HepG2 (cell line): ENCODE results near the gene SPIN1. TPM values are rescaled to one million over a fixed set of nuclear protein-coding genes. Genes with fewer than 3 reads are reported as not detected.

Experiments
- ATAC-seq: fragments of 200-7000 bp; cut with Tn5 transposase; 3 replicates; pipeline ENCODE4 v1.9.1; 2020; ENCODE audit warnings: mild to moderate bottlenecking, moderate library complexity
- BruUV-seq: library from RNA; stranded (reverse); fragments of 400-500 nt; replicated peaks from 2 replicates; lab custom pipeline; 2021; lab: Mats Ljungman, UMichigan
- CTCF ChIA-PET: fragments of 300-600 bp; formaldehyde crosslinking; extraction: SDS; loops from one replicate; lab custom pipeline; 2021; ENCODE audit warnings: low total read pairs, inconsistent platforms, low intra/inter-chr PET ratio; lab: Yijun Ruan, JAX
- POLR2A ChIA-PET: fragments of 350-600 bp; sonication (Branson Sonifier 250); formaldehyde crosslinking; loops from one replicate; lab custom pipeline; 2020; ENCODE audit warnings: antibody characterized with exemption, inconsistent platforms; lab: Yijun Ruan, JAX
- DNase-seq: peaks from one replicate; pipeline ENCODE4 v3.0.0-alpha.2; 2015; ENCODE audit warnings: low spot score
- FAIRE-seq: peaks from 3 replicates; lab custom pipeline; 2011; peaks lifted over from hg19 to GRCh38; lab: Jason Lieb, UNC
- H2AFZ ChIP-seq: one replicate; pipeline ENCODE4 v1.6.1; 2011; ENCODE audit warnings: low read length, inconsistent platforms
- H3K27ac ChIP-seq: fragments of 300-600 bp; 3 replicates; pipeline ENCODE4 v1.8.0; 2011; ENCODE audit warnings: mixed run types, mild to moderate bottlenecking, mixed read lengths, low read length, inconsistent platforms; ENCODE audit not compliant: insufficient read depth; ENCODE audit errors: extremely low read length
- H3K27me3 ChIP-seq, 2 experiments: fragments of 200-600 bp in 1 of 2; 2 replicates in 1 of 2; 3 replicates in 1 of 2; pipeline versions ENCODE4 v1.6.0 to v1.8.0; 2011; ENCODE audit warnings: low read length in 2 of 2, mild to moderate bottlenecking in 2 of 2, moderate library complexity in 2 of 2, inconsistent platforms in 1 of 2; ENCODE audit not compliant: insufficient read depth in 2 of 2, control insufficient read depth in 1 of 2
- H3K36me3 ChIP-seq, 2 experiments: fragments of 200-600 bp in 1 of 2; replicated peaks in 1 of 2; 2 replicates in 1 of 2; 3 replicates in 1 of 2; pipeline versions ENCODE4 v1.5.1 to v1.8.0; 2011; ENCODE audit warnings: low read length in 2 of 2, inconsistent platforms in 1 of 2; ENCODE audit not compliant: insufficient read depth in 2 of 2, control insufficient read depth in 1 of 2
- H3K4me1 ChIP-seq: 2 replicates; pipeline ENCODE4 v1.5.1; 2012; ENCODE audit warnings: low read length, inconsistent platforms; ENCODE audit not compliant: insufficient read depth
- H3K4me2 ChIP-seq: 2 replicates; pipeline ENCODE4 v1.6.0; 2011; ENCODE audit warnings: low read depth, low read length, inconsistent platforms
- H3K4me3 ChIP-seq, 3 experiments: fragments of 200-600 bp in 1 of 3; sonication (generic), shearing (Covaris generic) in 1 of 3; replicated peaks in 1 of 3; 2 replicates each; pipeline ENCODE4 v1.5.1; 2011 to 2016; ENCODE audit warnings: low read length in 3 of 3, inconsistent platforms in 2 of 3, low read depth in 2 of 3, mild to moderate bottlenecking in 2 of 3, control low read depth in 1 of 3, mixed read lengths in 1 of 3; ENCODE audit not compliant: insufficient read depth in 1 of 3
- H3K79me2 ChIP-seq: one replicate; pipeline ENCODE4 v1.6.1; 2011; ENCODE audit warnings: low read length, inconsistent platforms; ENCODE audit not compliant: insufficient read depth
- H3K9ac ChIP-seq: 2 replicates; pipeline ENCODE4 v1.6.0; 2011; ENCODE audit warnings: mild to moderate bottlenecking, low read depth, low read length, inconsistent platforms; ENCODE audit not compliant: insufficient read depth
- H3K9me3 ChIP-seq: 2 replicates; pipeline ENCODE4 v1.5.1; 2012; ENCODE audit warnings: mild to moderate bottlenecking, low read length
- H4K20me1 ChIP-seq: 2 replicates; pipeline ENCODE4 v1.6.0; 2011; ENCODE audit warnings: inconsistent platforms, mild to moderate bottlenecking, low read length, moderate library complexity; ENCODE audit not compliant: insufficient read depth
- ATF2 ChIP-seq: sonication (generic); formaldehyde crosslinking; IDR thresholded peaks from 2 replicates; pipeline ENCODE4 v1.4.0; 2020; ENCODE audit warnings: missing genetic modification reagents
- CBX5 ChIP-seq: sonication (generic); formaldehyde crosslinking; IDR thresholded peaks from 2 replicates; pipeline ENCODE4 v1.4.0; 2020; ENCODE audit warnings: missing genetic modification reagents, borderline replicate concordance
- CCDC6 ChIP-seq: sonication (generic); formaldehyde crosslinking; IDR thresholded peaks from 2 replicates; pipeline ENCODE4 v1.8.1; 2022; ENCODE audit warnings: mild to moderate bottlenecking, missing genetic modification reagents, moderate library complexity
- CEBPZ ChIP-seq: IDR thresholded peaks from 2 replicates; pipeline ENCODE4 v1.6.1; 2012; ENCODE audit warnings: low read length, improper control_type of control experiment
- GPN1 ChIP-seq: sonication (generic); formaldehyde crosslinking; IDR thresholded peaks from 2 replicates; pipeline ENCODE4 v1.5.1; 2020; ENCODE audit warnings: missing genetic modification reagents, borderline replicate concordance
- HBP1 ChIP-seq: IDR thresholded peaks from 2 replicates; pipeline ENCODE4 v1.6.1; 2016; ENCODE audit warnings: low read depth, control low read depth
- MXD1 ChIP-seq: sonication (generic); formaldehyde crosslinking; IDR thresholded peaks from 2 replicates; pipeline ENCODE4 v1.4.0; 2020; ENCODE audit warnings: mild to moderate bottlenecking, missing genetic modification reagents
- NR1H2 ChIP-seq: sonication (generic); formaldehyde crosslinking; IDR thresholded peaks from 2 replicates; pipeline ENCODE4 v1.8.1; 2022; ENCODE audit warnings: low read depth, missing genetic modification reagents, borderline replicate concordance
- PPARG ChIP-seq: conservative IDR thresholded peaks from 2 replicates; pipeline ENCODE4 v1.6.1; 2016; ENCODE audit warnings: missing biosample characterization, missing genetic modification reagents
- PRDM10 ChIP-seq: sonication (generic); formaldehyde crosslinking; IDR thresholded peaks from 2 replicates; pipeline ENCODE4 v1.4.0; 2020; ENCODE audit warnings: low read depth, missing genetic modification reagents
- SRF ChIP-seq: IDR thresholded peaks from 2 replicates; pipeline ENCODE4 v1.6.1; 2011; ENCODE audit warnings: mild to moderate bottlenecking, low read depth, low read length, moderate library complexity
- TOE1 ChIP-seq: sonication (generic); formaldehyde crosslinking; IDR thresholded peaks from 2 replicates; pipeline ENCODE4 v1.4.0; 2020; ENCODE audit warnings: mild to moderate bottlenecking, missing genetic modification reagents
- ZFX ChIP-seq: sonication (generic); formaldehyde crosslinking; IDR thresholded peaks from 2 replicates; pipeline ENCODE4 v1.4.0; 2020; ENCODE audit warnings: mild to moderate bottlenecking, low read depth, missing genetic modification reagents, moderate library complexity
- ZNF251 ChIP-seq: sonication (generic); formaldehyde crosslinking; IDR thresholded peaks from 2 replicates; pipeline ENCODE4 v1.9.0; 2021; ENCODE audit warnings: mild to moderate bottlenecking, missing genetic modification reagents
- ZNF7 ChIP-seq: IDR thresholded peaks from 2 replicates; pipeline ENCODE4 v1.6.1; 2016; ENCODE audit warnings: missing biosample characterization, missing genetic modification reagents
- WGBS: methylation state at CpG from one replicate; pipeline ENCODE4 v1.1.6; 2017; ENCODE audit warnings: low lambda C conversion rate; 5-methylcytosine and 5-hydroxymethylcytosine counted together
- in situ Hi-C: cut with HindIII; loops from 2 replicates; pipeline ENCODE4 v1.10.0; 2017; ENCODE audit warnings: low pct_unique_long_range_greater_than_20kb; ENCODE audit not compliant: extremely low pct_ligation_motif_present
- intact Hi-C: fragments of 100-400 bp; cut with micrococcal nuclease; formaldehyde crosslinking; loops from one replicate; pipeline ENCODE4 v1.10.0; 2022; ENCODE audit not compliant: unreplicated experiment
- polyA plus RNA-seq, 8 experiments: library from polyadenylated mRNA; depleted of rRNA in 3 of 8; stranded (reverse) in 7 of 8; unstranded in 1 of 8; fragments of >200 nt; fragmentation: Illumina TruSeq in 4 of 8; extraction: Trizol in 4 of 8; gene quantifications; 2 replicates each; pipeline versions ENCODE4 v1.2.1 to v1.2.3, GENCODE V29; 2011 to 2016; ENCODE audit warnings: low read depth in 4 of 8, missing spikeins in 1 of 8, mixed read lengths in 1 of 8; ENCODE audit not compliant: insufficient read depth in 1 of 8
- total RNA-seq, 5 experiments: library from RNA; depleted of rRNA; stranded (reverse); fragments of >200 nt; fragmentation: Illumina TruSeq; extraction: Trizol; gene quantifications; 2 replicates each; pipeline ENCODE4 v1.2.3, GENCODE V29; 2016; ENCODE audit warnings: low read depth in 1 of 5

The SPIN1 gene
- total and polyA plus RNA-seq, 2 of the 13 experiments (the other 11 are each of a cell fraction or from before 2014, with no cell fraction given), result 20.0 to 24.3 TPM

GRCh38 chr9:88508326-88508725 lies 120.1 kb downstream of the SPIN1 start:
- intact Hi-C loops (no loop called here), in situ Hi-C loops (no loop called here)
- no TSS peak for BruUV-seq
- H4K20me1 ChIP-seq, result no peaks in the 10 kb centered on the region
- 22% methylated on average over 2 of the region's 2 CpGs for WGBS
- no peak overlapping the region for H2AFZ ChIP-seq
- DNase-seq (no peak), FAIRE-seq (no peak), ATAC-seq (no peak)
- POLR2A ChIA-PET, result no interaction called here
- no peaks in the 10 kb centered on the region for H3K4me1 ChIP-seq
- no peak overlapping the region for H3K4me3 ChIP-seq
- TF ChIP-seq CCDC6 (CRISPR knock-in tag) (no peak), CBX5 (CRISPR knock-in tag) (no peak), ZNF7 (no peak), ATF2 (no peak), ZNF251 (CRISPR knock-in tag) (no peak), PRDM10 (CRISPR knock-in tag) (no peak), GPN1 (CRISPR knock-in tag) (no peak), PPARG (CRISPR knock-in tag) (no peak), CEBPZ (no peak), SRF (no peak), ZFX (CRISPR knock-in tag) (no peak), TOE1 (CRISPR knock-in tag) (no peak), MXD1 (no peak), NR1H2 (CRISPR knock-in tag) (no peak), HBP1 (CRISPR knock-in tag) (no peak)
- no peaks in the 10 kb centered on the region for H3K9me3 ChIP-seq
- no peaks in the 10 kb centered on the region for H3K36me3 ChIP-seq
- H3K27ac ChIP-seq, result no peak overlapping the region
- H3K27me3 ChIP-seq, result no peaks in the 10 kb centered on the region; a peak in 1 of 5 replicates
- CTCF ChIA-PET, result no interaction called here
- no peak overlapping the region for H3K9ac ChIP-seq
- no peak overlapping the region for H3K4me2 ChIP-seq
- H3K79me2 ChIP-seq, result no peaks in the 10 kb centered on the region
